Upper lobe of left lung (tissue), 4 donors: Measurements from ENCODE around the gene TNK2.

Source experiments
- CTCF ChIP-seq, 6 experiments: fragments of 450-650 bp in 4 of 6; fragments of 200-600 bp in 2 of 6; sonication (generic) in 2 of 6; IDR thresholded peaks; one replicate each; pipeline ENCODE4 v1.5.1; 2016 to 2019; ENCODE audit warnings: antibody characterized with exemption in 6 of 6
- POLR2A ChIP-seq, 4 donors: fragments of 450-650 bp; IDR thresholded peaks; one replicate each; pipeline ENCODE4 v1.5.1; 2016 to 2017; ENCODE audit warnings: antibody characterized with exemption in 4 of 4, mild to moderate bottlenecking in 2 of 4

DNA sequence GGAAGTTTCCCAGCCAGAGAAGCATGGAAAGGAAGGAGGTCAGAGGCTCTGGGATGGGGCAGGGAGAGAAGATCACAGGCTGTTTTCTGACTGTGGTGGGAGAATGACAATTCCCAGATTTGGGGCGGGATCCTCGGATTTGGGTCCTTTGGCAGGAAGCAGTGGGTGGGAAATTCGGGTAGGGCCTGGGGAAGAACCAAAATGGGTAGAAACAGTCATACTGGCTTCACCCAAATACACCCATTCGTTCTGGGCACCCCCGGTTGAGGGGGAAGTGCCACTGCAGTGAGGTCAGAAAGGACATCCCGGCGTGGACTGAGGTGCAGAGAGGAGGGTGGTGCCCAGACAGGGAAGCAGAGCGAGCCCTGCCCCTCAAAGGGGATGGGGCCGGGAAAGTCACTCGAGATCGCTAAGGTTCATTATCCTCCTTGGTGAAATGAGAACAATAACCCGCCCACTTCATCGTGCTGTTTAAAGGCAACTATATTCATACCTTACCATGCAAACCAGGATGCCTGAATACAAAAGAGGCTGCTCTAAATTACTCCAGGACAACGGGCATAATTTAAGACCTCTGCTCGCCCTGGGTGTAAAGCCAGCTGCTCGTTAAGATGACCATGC lies 28.8 kb downstream of the TNK2 start:
- no peak for TF ChIP-seq CTCF (IDR thresholded peaks at IDR 0.05)
- TF ChIP-seq POLR2A (IDR thresholded peaks at IDR 0.05): no peak
